Loucy (cell line): ENCODE results near the gene PTPRN2.

Experiments used
- EZH2phosphoT487 ChIP-seq: fragments of 200-600 bp; IDR thresholded peaks from 2 replicates; pipeline ENCODE4 v1.6.1; 2018; ENCODE audit warnings: antibody characterized with exemption, mild to moderate bottlenecking, moderate library complexity, borderline replicate concordance
- TF ChIP-seq, protein P1 (sequence below): fragments of 200-600 bp; sonication (generic); conservative IDR thresholded peaks from 2 replicates; pipeline ENCODE4 v1.5.1; 2014; ENCODE audit warnings: mild to moderate bottlenecking, antibody characterized with exemption, low read length

DNA sequence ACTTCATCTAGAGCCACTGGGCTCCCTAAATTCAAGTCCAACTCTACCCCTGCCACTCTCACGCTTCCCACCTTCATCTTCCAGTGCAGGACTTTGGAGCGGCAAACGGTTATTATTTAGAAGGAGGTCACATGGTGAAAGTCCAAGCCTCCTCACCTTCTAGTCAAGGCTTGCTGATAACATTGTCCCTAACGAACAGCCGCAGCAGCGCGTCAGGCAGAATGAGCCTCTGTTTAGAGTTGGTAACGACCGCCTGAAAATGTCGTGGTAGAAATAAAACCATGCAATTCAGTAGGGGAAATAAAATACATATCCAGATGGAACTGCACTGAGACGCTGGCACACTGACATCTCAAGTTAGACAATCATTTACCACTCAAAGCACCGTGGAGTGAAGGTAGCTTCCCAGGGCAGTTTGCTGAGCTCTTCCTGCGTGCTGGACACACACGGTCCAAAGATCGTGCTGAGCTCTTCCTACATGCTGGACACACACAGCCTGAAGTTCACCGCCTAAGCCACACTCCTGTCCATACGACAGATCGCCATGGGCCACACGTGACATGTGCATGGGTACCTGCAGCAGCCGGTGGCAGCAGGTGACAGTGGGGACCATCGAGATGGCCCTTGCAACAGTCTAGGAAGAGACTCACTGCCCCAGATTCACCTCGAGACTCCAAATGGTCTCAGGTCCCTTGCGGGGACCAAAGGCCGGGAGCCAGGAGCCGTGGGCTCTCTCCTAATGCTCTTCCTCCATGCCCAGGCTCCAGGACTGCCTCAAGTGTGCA lies 323.5 kb downstream of the PTPRN2 start:
- TF ChIP-seq, protein P1, sequence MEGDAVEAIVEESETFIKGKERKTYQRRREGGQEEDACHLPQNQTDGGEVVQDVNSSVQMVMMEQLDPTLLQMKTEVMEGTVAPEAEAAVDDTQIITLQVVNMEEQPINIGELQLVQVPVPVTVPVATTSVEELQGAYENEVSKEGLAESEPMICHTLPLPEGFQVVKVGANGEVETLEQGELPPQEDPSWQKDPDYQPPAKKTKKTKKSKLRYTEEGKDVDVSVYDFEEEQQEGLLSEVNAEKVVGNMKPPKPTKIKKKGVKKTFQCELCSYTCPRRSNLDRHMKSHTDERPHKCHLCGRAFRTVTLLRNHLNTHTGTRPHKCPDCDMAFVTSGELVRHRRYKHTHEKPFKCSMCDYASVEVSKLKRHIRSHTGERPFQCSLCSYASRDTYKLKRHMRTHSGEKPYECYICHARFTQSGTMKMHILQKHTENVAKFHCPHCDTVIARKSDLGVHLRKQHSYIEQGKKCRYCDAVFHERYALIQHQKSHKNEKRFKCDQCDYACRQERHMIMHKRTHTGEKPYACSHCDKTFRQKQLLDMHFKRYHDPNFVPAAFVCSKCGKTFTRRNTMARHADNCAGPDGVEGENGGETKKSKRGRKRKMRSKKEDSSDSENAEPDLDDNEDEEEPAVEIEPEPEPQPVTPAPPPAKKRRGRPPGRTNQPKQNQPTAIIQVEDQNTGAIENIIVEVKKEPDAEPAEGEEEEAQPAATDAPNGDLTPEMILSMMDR: no peak
- no peak for TF ChIP-seq EZH2phosphoT487
